OCI-LY7 (cell line): ENCODE data around the gene GPR3. TPM values are rescaled to one million over a fixed set of nuclear protein-coding genes. Genes with fewer than 3 reads are reported as not detected.

Experiments
- BruUV-seq: library from RNA; stranded (reverse); fragments of 400-500 nt; replicated peaks from 2 replicates; lab custom pipeline; 2021; lab: Mats Ljungman, UMichigan
- CTCF ChIA-PET: fragments of 300-600 bp; sonication (Branson Sonifier 250); formaldehyde crosslinking; loops from one replicate; lab custom pipeline; 2022; ENCODE audit warnings: antibody characterized with exemption; ENCODE audit not compliant: unreplicated experiment; lab: Charles Lee
- POLR2A ChIA-PET: fragments of 300-600 bp; sonication (Branson Sonifier 250); formaldehyde crosslinking; loops from one replicate; lab custom pipeline; 2022; ENCODE audit warnings: antibody characterized with exemption; lab: Charles Lee
- DNase-seq: peaks from one replicate; pipeline ENCODE4 v3.0.0-alpha.2; 2015; ENCODE audit warnings: low spot score
- H2AFZ ChIP-seq: fragments of 200-600 bp; sonication (generic), shearing (Covaris generic); 2 replicates; pipeline ENCODE4 v1.6.1; 2014; ENCODE audit warnings: mild to moderate bottlenecking, antibody characterized with exemption, low read length, moderate library complexity
- H3K27ac ChIP-seq: fragments of 200-600 bp; sonication (generic); 2 replicates; pipeline ENCODE4 v1.5.1; 2014; ENCODE audit warnings: mixed run types, low read depth, mild to moderate bottlenecking, moderate library complexity, low read length, inconsistent platforms; ENCODE audit not compliant: poor library complexity, severe bottlenecking
- H3K36me3 ChIP-seq: fragments of 200-600 bp; sonication (generic); 2 replicates; pipeline ENCODE4 v1.6.1; 2014; ENCODE audit warnings: mild to moderate bottlenecking, antibody characterized with exemption, low read length, moderate library complexity, mixed read lengths; ENCODE audit not compliant: insufficient read depth
- H3K4me1 ChIP-seq: fragments of 200-600 bp; sonication (generic); 2 replicates; pipeline ENCODE4 v1.5.1; 2014; ENCODE audit warnings: mild to moderate bottlenecking, low read length; ENCODE audit not compliant: insufficient read depth, poor library complexity, severe bottlenecking
- H3K4me2 ChIP-seq: fragments of 200-600 bp; sonication (generic); 2 replicates; pipeline ENCODE4 v1.6.1; 2014; ENCODE audit warnings: mild to moderate bottlenecking, low read length
- H3K4me3 ChIP-seq: fragments of 200-600 bp; sonication (generic); 2 replicates; pipeline ENCODE4 v1.5.1; 2014; ENCODE audit warnings: mild to moderate bottlenecking, low read depth, low read length; ENCODE audit not compliant: poor library complexity, severe bottlenecking
- H3K79me2 ChIP-seq: fragments of 200-600 bp; sonication (generic); 2 replicates; pipeline ENCODE4 v1.6.1; 2016; ENCODE audit warnings: low read depth, mild to moderate bottlenecking, low read length, moderate library complexity, mixed read lengths; ENCODE audit not compliant: insufficient read depth
- H3K9me2 ChIP-seq: fragments of 200-600 bp; sonication (generic); 2 replicates; pipeline ENCODE4 v1.6.1; 2016; ENCODE audit warnings: mild to moderate bottlenecking, low read length, mixed read lengths; ENCODE audit not compliant: insufficient read depth
- H3K9me3 ChIP-seq: fragments of 200-600 bp; sonication (generic); 2 replicates; pipeline ENCODE4 v1.6.1; 2014; ENCODE audit warnings: mild to moderate bottlenecking, mixed run types, low read length, mixed read lengths
- H4K20me1 ChIP-seq: fragments of 200-600 bp; sonication (generic); 2 replicates; pipeline ENCODE4 v1.6.1; 2014; ENCODE audit warnings: mild to moderate bottlenecking, antibody characterized with exemption, low read length, moderate library complexity, mixed read lengths; ENCODE audit not compliant: insufficient read depth
- EZH2phosphoT487 ChIP-seq: fragments of 200-600 bp; sonication (generic); IDR thresholded peaks from 2 replicates; pipeline ENCODE4 v1.6.1; 2018; ENCODE audit warnings: low read depth, borderline replicate concordance, mild to moderate bottlenecking, mixed run types, antibody characterized with exemption, low read length, moderate library complexity, mixed read lengths
- intact Hi-C: fragments of 100-400 bp; cut with micrococcal nuclease; formaldehyde crosslinking; loops from one replicate; pipeline ENCODE4 v1.10.0; 2022; ENCODE audit not compliant: unreplicated experiment
- total RNA-seq, 2 experiments: library from RNA; depleted of rRNA in 1 of 2; stranded (reverse); fragments of >200 nt in 1 of 2; shearing (Covaris generic) in 1 of 2; gene quantifications; 2 replicates each; pipeline ENCODE4 v1.2.3, GENCODE V29; 2014 to 2022
- TF ChIP-seq, protein P1 (sequence below): fragments of 200-600 bp; sonication (generic); conservative IDR thresholded peaks from 2 replicates; pipeline ENCODE4 v1.5.1; 2014; ENCODE audit warnings: mild to moderate bottlenecking, antibody characterized with exemption, low read length, moderate library complexity, mixed read lengths

Gene GPR3
- total RNA-seq, 2 experiments from 2014 or later, result 0.25 to 0.32 TPM

DNA sequence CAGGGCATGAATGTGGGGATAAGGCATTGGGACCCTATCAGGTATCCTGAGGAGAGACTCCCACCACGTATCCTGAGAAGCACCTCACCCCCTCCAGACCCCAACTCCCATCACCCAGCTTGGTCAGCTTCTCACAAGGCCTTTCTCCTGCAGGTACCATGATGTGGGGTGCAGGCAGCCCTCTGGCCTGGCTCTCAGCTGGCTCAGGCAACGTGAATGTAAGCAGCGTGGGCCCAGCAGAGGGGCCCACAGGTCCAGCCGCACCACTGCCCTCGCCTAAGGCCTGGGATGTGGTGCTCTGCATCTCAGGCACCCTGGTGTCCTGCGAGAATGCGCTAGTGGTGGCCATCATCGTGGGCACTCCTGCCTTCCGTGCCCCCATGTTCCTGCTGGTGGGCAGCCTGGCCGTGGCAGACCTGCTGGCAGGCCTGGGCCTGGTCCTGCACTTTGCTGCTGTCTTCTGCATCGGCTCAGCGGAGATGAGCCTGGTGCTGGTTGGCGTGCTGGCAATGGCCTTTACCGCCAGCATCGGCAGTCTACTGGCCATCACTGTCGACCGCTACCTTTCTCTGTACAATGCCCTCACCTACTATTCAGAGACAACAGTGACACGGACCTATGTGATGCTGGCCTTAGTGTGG is 1.3 kb downstream of the GPR3 start:
- H3K4me1 ChIP-seq, result peaks cover 13% of the 10 kb centered on the region
- no TSS peak for BruUV-seq
- H3K9me2 ChIP-seq, result no peaks in the 10 kb centered on the region
- no peaks in the 10 kb centered on the region for H3K79me2 ChIP-seq
- no peaks in the 10 kb centered on the region for H3K36me3 ChIP-seq
- no peak for TF ChIP-seq EZH2phosphoT487
- TF ChIP-seq, protein P1, sequence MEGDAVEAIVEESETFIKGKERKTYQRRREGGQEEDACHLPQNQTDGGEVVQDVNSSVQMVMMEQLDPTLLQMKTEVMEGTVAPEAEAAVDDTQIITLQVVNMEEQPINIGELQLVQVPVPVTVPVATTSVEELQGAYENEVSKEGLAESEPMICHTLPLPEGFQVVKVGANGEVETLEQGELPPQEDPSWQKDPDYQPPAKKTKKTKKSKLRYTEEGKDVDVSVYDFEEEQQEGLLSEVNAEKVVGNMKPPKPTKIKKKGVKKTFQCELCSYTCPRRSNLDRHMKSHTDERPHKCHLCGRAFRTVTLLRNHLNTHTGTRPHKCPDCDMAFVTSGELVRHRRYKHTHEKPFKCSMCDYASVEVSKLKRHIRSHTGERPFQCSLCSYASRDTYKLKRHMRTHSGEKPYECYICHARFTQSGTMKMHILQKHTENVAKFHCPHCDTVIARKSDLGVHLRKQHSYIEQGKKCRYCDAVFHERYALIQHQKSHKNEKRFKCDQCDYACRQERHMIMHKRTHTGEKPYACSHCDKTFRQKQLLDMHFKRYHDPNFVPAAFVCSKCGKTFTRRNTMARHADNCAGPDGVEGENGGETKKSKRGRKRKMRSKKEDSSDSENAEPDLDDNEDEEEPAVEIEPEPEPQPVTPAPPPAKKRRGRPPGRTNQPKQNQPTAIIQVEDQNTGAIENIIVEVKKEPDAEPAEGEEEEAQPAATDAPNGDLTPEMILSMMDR, result no peak
- H3K4me2 ChIP-seq, result no peak overlapping the region
- no peaks in the 10 kb centered on the region for H3K9me3 ChIP-seq
- H3K27ac ChIP-seq, result no peak overlapping the region
- H2AFZ ChIP-seq, result no peak overlapping the region
- H3K4me3 ChIP-seq, result no peak overlapping the region
- ChIA-PET CTCF (interaction anchor here (1.0 kb wide), 1 partner anchor 62 kb away, joined by 3 read pairs; no protein-coding TSS in a partner anchor), POLR2A (no interaction called here)
- no peaks in the 10 kb centered on the region for H4K20me1 ChIP-seq
- DNase-seq, result no peak
- intact Hi-C loops, result loop anchor here (5.0 kb wide), 2 partner anchors 51 to 291 kb away; partner anchors contain the start of gene SYTL1

DNA sequence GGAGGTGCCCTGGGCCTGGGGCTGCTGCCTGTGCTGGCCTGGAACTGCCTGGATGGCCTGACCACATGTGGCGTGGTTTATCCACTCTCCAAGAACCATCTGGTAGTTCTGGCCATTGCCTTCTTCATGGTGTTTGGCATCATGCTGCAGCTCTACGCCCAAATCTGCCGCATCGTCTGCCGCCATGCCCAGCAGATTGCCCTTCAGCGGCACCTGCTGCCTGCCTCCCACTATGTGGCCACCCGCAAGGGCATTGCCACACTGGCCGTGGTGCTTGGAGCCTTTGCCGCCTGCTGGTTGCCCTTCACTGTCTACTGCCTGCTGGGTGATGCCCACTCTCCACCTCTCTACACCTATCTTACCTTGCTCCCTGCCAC is 1.8 kb downstream of the GPR3 start:
- H3K4me1 ChIP-seq, result peaks cover 13% of the 10 kb centered on the region
- intact Hi-C loops, result loop anchor here (5.0 kb wide), 2 partner anchors 52 to 292 kb away; partner anchors contain the start of gene SYTL1
- no peak overlapping the region for H3K4me2 ChIP-seq
- TF ChIP-seq, protein P1, result no peak
- TF ChIP-seq EZH2phosphoT487, result no peak
- ChIA-PET CTCF (no interaction called here), POLR2A (no interaction called here)
- DNase-seq, result no peak
- H4K20me1 ChIP-seq, result no peaks in the 10 kb centered on the region
- H3K27ac ChIP-seq, result no peak overlapping the region
- H3K9me3 ChIP-seq, result no peaks in the 10 kb centered on the region
- no peaks in the 10 kb centered on the region for H3K9me2 ChIP-seq
- H3K4me3 ChIP-seq, result no peak overlapping the region
- H3K36me3 ChIP-seq, result no peaks in the 10 kb centered on the region
- no peak overlapping the region for H2AFZ ChIP-seq
- no TSS peak for BruUV-seq
- no peaks in the 10 kb centered on the region for H3K79me2 ChIP-seq

DNA sequence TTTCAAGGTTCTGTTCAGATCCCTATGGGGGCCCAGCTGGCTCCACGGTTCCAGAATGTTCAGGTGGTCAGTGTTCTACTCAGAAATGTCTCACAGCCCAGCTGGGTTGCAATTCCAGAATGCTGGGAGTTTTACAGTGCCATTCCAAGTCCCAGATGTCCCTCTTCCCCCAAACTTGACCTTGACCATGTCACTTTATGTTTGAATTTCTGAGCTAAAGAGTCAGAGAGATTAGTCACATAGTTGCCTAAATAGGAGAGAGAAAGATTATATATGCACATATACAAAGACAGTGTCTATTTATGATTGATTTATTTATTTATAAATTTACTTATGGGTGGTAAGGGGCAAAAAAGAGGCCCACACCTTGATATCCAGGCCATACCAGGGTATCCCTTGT is 2.5 kb downstream of the GPR3 start:
- Histone ChIP-seq H3K9me3 (no peaks in the 10 kb centered on the region), H4K20me1 (no peaks in the 10 kb centered on the region), H3K27ac (no peak overlapping the region), H2AFZ (no peak overlapping the region), H3K9me2 (no peaks in the 10 kb centered on the region), H3K79me2 (no peaks in the 10 kb centered on the region), H3K36me3 (no peaks in the 10 kb centered on the region), H3K4me3 (no peak overlapping the region), H3K4me1 (peaks cover 13% of the 10 kb centered on the region), H3K4me2 (no peak overlapping the region)
- DNase-seq, result no peak
- TF ChIP-seq, protein P1, result no peak
- TF ChIP-seq EZH2phosphoT487, result no peak
- intact Hi-C loops, result loop anchor here (1.0 to 5.0 kb wide), 5 partner anchors 38 to 293 kb away; partner anchors contain the start of gene SYTL1
- ChIA-PET POLR2A (no interaction called here), CTCF (no interaction called here)
- BruUV-seq, result no TSS peak
